Heart left ventricle (tissue), 16 donors: Measurements from ENCODE around the gene DPH2. TPM values are rescaled to one million over a fixed set of nuclear protein-coding genes. Genes with fewer than 3 reads are reported as not detected.
A peak's percentile ranks its signal among the peaks of the same experiment; 100 is the strongest.

Source experiments
- ATAC-seq, 4 donors: fragments of 200-7000 bp; cut with Tn5 transposase; one replicate each; pipeline ENCODE4 v1.9.1; 2020 to 2022; ENCODE audit warnings: moderate library complexity in 4 of 4, mild to moderate bottlenecking in 3 of 4, moderate number of reproducible peaks in 1 of 4
- DNase-seq, 5 donors: peaks; one replicate each; pipeline ENCODE4 v3.0.0-alpha.2; 2020
- H3K27ac ChIP-seq, 12 donors: fragments of 200-600 bp; sonication (generic) in 4 of 12; one replicate each; pipeline versions ENCODE4 v1.5.0 to v1.8.0; 2016 to 2022; ENCODE audit warnings: mild to moderate bottlenecking in 2 of 12
- H3K27me3 ChIP-seq, 9 donors: fragments of 200-600 bp; sonication (generic) in 2 of 9; one replicate each; pipeline versions ENCODE4 v1.5.1 to v1.8.0; 2016 to 2022; ENCODE audit warnings: mild to moderate bottlenecking in 3 of 9
- H3K36me3 ChIP-seq, 9 donors: fragments of 200-600 bp; sonication (generic) in 2 of 9; one replicate each; pipeline versions ENCODE4 v1.5.0 to v1.8.0; 2018 to 2022; ENCODE audit warnings: mild to moderate bottlenecking in 2 of 9
- H3K4me1 ChIP-seq, 12 donors: fragments of 200-600 bp; sonication (generic) in 4 of 12; one replicate each; pipeline versions ENCODE4 v1.5.0 to v1.8.0; 2016 to 2022; ENCODE audit warnings: mild to moderate bottlenecking in 3 of 12
- H3K4me3 ChIP-seq, 12 donors: fragments of 200-600 bp; sonication (generic) in 4 of 12; one replicate each; pipeline versions ENCODE4 v1.5.0 to v1.8.0; 2017 to 2022; ENCODE audit warnings: mild to moderate bottlenecking in 9 of 12, moderate library complexity in 4 of 12
- H3K9me3 ChIP-seq, 12 donors: fragments of 200-600 bp; sonication (generic) in 4 of 12; one replicate each; pipeline versions ENCODE4 v1.5.0 to v1.8.0; 2016 to 2022; ENCODE audit warnings: mild to moderate bottlenecking in 1 of 12
- CTCF ChIP-seq, 12 donors: fragments of 200-600 bp; sonication (generic) in 4 of 12; IDR thresholded peaks; one replicate each; pipeline versions ENCODE4 v1.5.0 to v1.8.0; 2018 to 2022; ENCODE audit warnings: antibody characterized with exemption in 12 of 12, mild to moderate bottlenecking in 5 of 12
- POLR2A ChIP-seq, 2 donors: fragments of 450-650 bp; IDR thresholded peaks; one replicate each; pipeline ENCODE4 v1.6.1; 2017; ENCODE audit warnings: antibody characterized with exemption in 2 of 2, mild to moderate bottlenecking in 2 of 2, moderate library complexity in 2 of 2
- whole genome bisulfite sequencing, 4 donors: extraction: QIAGEN DNeasy Blood & Tissue Kit in 2 of 4; methylation state at CpG; one replicate each; pipeline versions ENCODE4 v1.1.5 to v1.1.7; 2013 to 2018; 5-methylcytosine and 5-hydroxymethylcytosine counted together
- intact Hi-C, 10 donors: fragments of 100-400 bp; cut with DNase I; formaldehyde crosslinking; loops; one replicate each; pipeline versions ENCODE4 v1.11.1 to v1.14.2; 2022
- long read RNA-seq, 3 donors: library from polyadenylated mRNA; unstranded; transcript quantifications; one replicate each; pipeline ENCODE4 v2.0.0, GENCODE V29; 2020 to 2021
- polyA plus RNA-seq, 2 donors: library from polyadenylated mRNA; stranded (reverse); fragments of 200-250 nt; gene quantifications; one replicate each; pipeline ENCODE4 v1.2.3, GENCODE V29; 2013
- total RNA-seq, 9 donors: library from RNA; depleted of rRNA in 2 of 9; stranded (reverse); fragments of >200 nt in 2 of 9; fragmentation: NEBNext Ultra II Directional in 3 of 9; extraction: Animal tissue kit (Norgen Biotek cat#: 25700) in 3 of 9; gene quantifications; one replicate each; pipeline versions ENCODE4 v1.1.0 to v1.2.4, GENCODE V29; 2016 to 2023
- donor health status: ischemic (EF 13 %, LVEDD 7.1; RV severe dilation, severe dysfunction).
- donor health status: healthy with polysubstance abuse.
- donor health status: DM: no; HTN: yes; CAD: no.
- donor health status: DM: no; HTN: no; CAD: no.
- donor health status: ischemic (EF 25% LVEDD 6.9; RV normal size, moderate dysfunction).
- donor health status: ischemic (EF 25% LVEDD 5.7; RV mildly dilated, moderate dysfunction).
- donor health status: healthy.
- donor health status: DM: yes; HTN: yes; CAD: no.
- donor health status: ischemic (EF 35%, LVEDD 5.7; RV mildly dilated, moderate dysfunction).
- donor health status: nonischemic (EF 11% LVEDD 7.7; RV severe dilation, severe dysfunction).
- donor health status: DM: yes; HTN: yes; CAD: no.
- donor health status: PGD.
- donor health status: ischemic (EF 29% LVEDD 5.4; RV normal size, mild dysfunction).
- donor health status: nonischemic (EF 23%, LVEDD 6.1; RV moderate dilation, normal function).

DPH2 gene
- total RNA-seq (10 to 100 TPM; 13.2 to 36.7 (median 14.7) TPM), polyA plus RNA-seq (10 to 100 TPM in 1 of 2 donors, 1 to 10 TPM in 1; 8.0 to 65.6 TPM)
- long read RNA-seq, donor 1, transcript DPH2-201 (6 exons, 2,472 nt), result major isoform, 8 of 12 reads
- long read RNA-seq, donor 1, partial matches to known transcripts, result 1 of 12 reads
- long read RNA-seq, donor 1, other reads (novel, unspliced or antisense), result 1 of 12 reads
- long read RNA-seq, donor 2, transcript DPH2-209 (6 exons, 2,414 nt), result minor isoform, 10 of 63 reads
- long read RNA-seq, donor 2, transcript DPH2-201 (6 exons, 2,472 nt), result major isoform, 33 of 63 reads
- long read RNA-seq, donor 2, partial matches to known transcripts, result 8 of 63 reads
- long read RNA-seq, donor 2, other reads (novel, unspliced or antisense), result 12 of 63 reads
- long read RNA-seq, donor 3, transcript DPH2-201 (6 exons, 2,472 nt), result major isoform, 20 of 29 reads
- long read RNA-seq, donor 3, partial matches to known transcripts, result 3 of 29 reads
- long read RNA-seq, donor 3, other reads (novel, unspliced or antisense), result 5 of 29 reads

GRCh38 chr1:43969746-43970466 is at the start of gene DPH2:
Gene DPH2 (plus strand): TSS chr1:43970010. CDS start chr1:43970176, 166 bp downstream.
- H3K4me1 ChIP-seq, result peaks cover 0 to 27% (median 17%) of the 10 kb centered on the region in 12 donors
- TF ChIP-seq POLR2A (IDR thresholded peaks at IDR 0.05), result peak in 1 of 2 donors; percentile 53
- peak in 1 of 12 donors; percentile 15 for TF ChIP-seq CTCF (IDR thresholded peaks at IDR 0.05)
- peak; percentile 91 to 95 (median 92) for ATAC-seq
- 0 to 1% (median 1%) methylated on average over 31 to 47 of the region's 47 CpGs for WGBS, 4 donors
- DNase-seq, result peak; percentile 97 to 98 (median 98)
- peak within 1 kb of the TSS; percentile 61 to 96 (median 76) for H3K4me3 ChIP-seq
- no peaks in the 10 kb centered on the region for H3K27me3 ChIP-seq
- intact Hi-C loops, result loop anchor here in 1 of 10 donors (2.0 kb wide), 1 partner anchor 21 kb away; no protein-coding TSS in a partner anchor
- H3K36me3 ChIP-seq, result peaks cover 0 to 42% (median 24%) of the 10 kb centered on the region in 9 donors
- H3K27ac ChIP-seq, result peak within 1 kb of the TSS in 5 of 12 donors; percentile 6 to 58 (median 44)
- no peaks in the 10 kb centered on the region for H3K9me3 ChIP-seq

- no peak overlapping the region for H3K27ac ChIP-seq
- ATAC-seq, result no peak
- intact Hi-C loops, result no loop called here
- H3K4me1 ChIP-seq, result no peaks in the 10 kb centered on the region
- peak in 1 of 5 donors; percentile 3 for DNase-seq
- H3K27me3 ChIP-seq, result no peaks in the 10 kb centered on the region
- H3K36me3 ChIP-seq, result peaks cover 0 to 29% (median 7%) of the 10 kb centered on the region in 9 donors
- WGBS, 4 donors, result 91 to 97% (median 96%) methylated on average over 6 of the region's 6 CpGs
- no peak overlapping the region for H3K4me3 ChIP-seq
- TF ChIP-seq CTCF (IDR thresholded peaks at IDR 0.05) (no peak), POLR2A (IDR thresholded peaks at IDR 0.05) (no peak)
- H3K9me3 ChIP-seq, result no peaks in the 10 kb centered on the region
These were observed 48.8 kb upstream of the DPH2 start for GRCh38 chr1:43921022-43921421.

- Histone ChIP-seq H3K4me3 (no peak overlapping the region), H3K9me3 (no peaks in the 10 kb centered on the region), H3K4me1 (no peaks in the 10 kb centered on the region), H3K27ac (no peak overlapping the region), H3K36me3 (peaks cover 0 to 32% (median 7%) of the 10 kb centered on the region in 9 donors), H3K27me3 (no peaks in the 10 kb centered on the region)
- 81 to 87% (median 85%) methylated on average over 4 of the region's 4 CpGs for WGBS, 4 donors
- no peak for ATAC-seq
- intact Hi-C loops, result no loop called here
- DNase-seq, result no peak
- TF ChIP-seq CTCF (IDR thresholded peaks at IDR 0.05) (no peak), POLR2A (IDR thresholded peaks at IDR 0.05) (no peak)
These were observed 45.3 kb upstream of the DPH2 start for GRCh38 chr1:43924516-43924915.

- no peaks in the 10 kb centered on the region for H3K4me1 ChIP-seq
- WGBS, 4 donors, result 93 to 96% (median 94%) methylated on average over 9 of the region's 9 CpGs
- no peaks in the 10 kb centered on the region for H3K27me3 ChIP-seq
- no peaks in the 10 kb centered on the region for H3K9me3 ChIP-seq
- TF ChIP-seq CTCF (IDR thresholded peaks at IDR 0.05) (no peak), POLR2A (IDR thresholded peaks at IDR 0.05) (no peak)
- H3K36me3 ChIP-seq, result peaks cover 0 to 32% (median 7%) of the 10 kb centered on the region in 9 donors
- DNase-seq, result no peak
- no peak overlapping the region for H3K4me3 ChIP-seq
- ATAC-seq, result no peak
- H3K27ac ChIP-seq, result no peak overlapping the region
- intact Hi-C loops, result no loop called here
These were observed 44.0 kb upstream of the DPH2 start for GRCh38 chr1:43925846-43926245.
